HL-60 (cell line): ENCODE results near the gene SENP5.
"Not testable (repeated sequence)": the region's sequence is repeated elsewhere in the genome, so short reads cannot be mapped to it uniquely, and the experiment has no call there.

ENCODE experiments used
- POLR2AphosphoS5 ChIP-seq: IDR thresholded peaks from 2 replicates; pipeline ENCODE4 v1.6.1; 2012; ENCODE audit warnings: low read depth
- REST ChIP-seq: IDR thresholded peaks from 2 replicates; pipeline ENCODE4 v1.6.1; 2012; ENCODE audit warnings: low read depth; ENCODE audit not compliant: insufficient replicate concordance
- TF ChIP-seq, protein P1 (sequence below): IDR thresholded peaks from one replicate; pipeline ENCODE4 v1.5.1; 2011; ENCODE audit warnings: low read length, control low read depth, inconsistent platforms; ENCODE audit not compliant: insufficient read depth

- TF ChIP-seq, protein P1, sequence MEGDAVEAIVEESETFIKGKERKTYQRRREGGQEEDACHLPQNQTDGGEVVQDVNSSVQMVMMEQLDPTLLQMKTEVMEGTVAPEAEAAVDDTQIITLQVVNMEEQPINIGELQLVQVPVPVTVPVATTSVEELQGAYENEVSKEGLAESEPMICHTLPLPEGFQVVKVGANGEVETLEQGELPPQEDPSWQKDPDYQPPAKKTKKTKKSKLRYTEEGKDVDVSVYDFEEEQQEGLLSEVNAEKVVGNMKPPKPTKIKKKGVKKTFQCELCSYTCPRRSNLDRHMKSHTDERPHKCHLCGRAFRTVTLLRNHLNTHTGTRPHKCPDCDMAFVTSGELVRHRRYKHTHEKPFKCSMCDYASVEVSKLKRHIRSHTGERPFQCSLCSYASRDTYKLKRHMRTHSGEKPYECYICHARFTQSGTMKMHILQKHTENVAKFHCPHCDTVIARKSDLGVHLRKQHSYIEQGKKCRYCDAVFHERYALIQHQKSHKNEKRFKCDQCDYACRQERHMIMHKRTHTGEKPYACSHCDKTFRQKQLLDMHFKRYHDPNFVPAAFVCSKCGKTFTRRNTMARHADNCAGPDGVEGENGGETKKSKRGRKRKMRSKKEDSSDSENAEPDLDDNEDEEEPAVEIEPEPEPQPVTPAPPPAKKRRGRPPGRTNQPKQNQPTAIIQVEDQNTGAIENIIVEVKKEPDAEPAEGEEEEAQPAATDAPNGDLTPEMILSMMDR = not testable (repeated sequence)
- not testable (repeated sequence) for TF ChIP-seq POLR2AphosphoS5, REST
Measured at GRCh38 chr3:196848375-196848774, 19.3 kb upstream of the SENP5 start.
